Left colon (tissue), 2 donors: ENCODE measurements around the gene ITIH4. TPM values are rescaled to one million over a fixed set of nuclear protein-coding genes. Genes with fewer than 3 reads are reported as not detected.
"Not testable (repeated sequence)": the region's sequence is repeated elsewhere in the genome, so short reads cannot be mapped to it uniquely, and the experiment has no call there.

Experiments
- ATAC-seq: fragments of 200-7000 bp; cut with Tn5 transposase; one replicate; pipeline ENCODE4 v1.9.1; 2020; ENCODE audit warnings: mild to moderate bottlenecking, moderate library complexity
- DNase-seq, 2 donors: peaks; one replicate each; pipeline ENCODE4 v3.0.0-alpha.2; 2020
- intact Hi-C, 2 donors: fragments of 100-400 bp; cut with DNase I in 1 of 2; cut with micrococcal nuclease in 1 of 2; formaldehyde crosslinking; loops; one replicate each; pipeline versions ENCODE4 v1.11.2 to v1.14.0; 2022; cut with DNase I, micrococcal nuclease
- total RNA-seq, 2 donors: library from RNA; stranded (reverse); fragmentation: NEBNext Ultra II Directional; extraction: Animal tissue kit (Norgen Biotek cat#: 25700); gene quantifications; one replicate each; pipeline ENCODE4 v1.2.1, GENCODE V29; 2021
- donor health status: DM: no; HTN: no; CAD: no.
- donor health status: DM: yes; HTN: yes; CAD: no.

Gene ITIH4
- total RNA-seq, 2 donors from 2014 or later, result 2.7 to 5.5 TPM

- peak in 1 of 2 donors; percentile 11 for DNase-seq
- no peak for ATAC-seq
- intact Hi-C loops, result no loop called here
These were observed 52.3 kb downstream of the ITIH4 start for GRCh38 chr3:52777959-52778805.

GRCh38 chr3:52777127-52777958 is 53.1 kb downstream of the ITIH4 start, which contains the start of gene ITIH1:
Gene ITIH1 (plus strand): TSS chr3:52777599. CDS start chr3:52777616, 17 bp downstream.
- no peak for ATAC-seq
- DNase-seq, result peak in 1 of 2 donors; percentile 16
- intact Hi-C loops, result no loop called here

GRCh38 chr3:52776486-52776885 is 54.0 kb downstream of the ITIH4 start:
- DNase-seq, result peak in 1 of 2 donors; percentile 2
- intact Hi-C loops, ATAC-seq: not testable (repeated sequence)

- intact Hi-C loops, result no loop called here
- peak in 1 of 2 donors; percentile 1 for DNase-seq
These were observed 54.6 kb downstream of the ITIH4 start for GRCh38 chr3:52775877-52776276.

GRCh38 chr3:52774901-52775864 is 55.3 kb downstream of the ITIH4 start:
- DNase-seq (peak; percentile 26 to 44), ATAC-seq (peak; percentile 19)
- intact Hi-C loops, result no loop called here

More at GRCh38 chr3:52775877-52776276, 54.6 kb downstream of the ITIH4 start:
- no peak for ATAC-seq

- DNase-seq, result no peak
- ATAC-seq, result no peak
- intact Hi-C loops, result no loop called here
These were observed 56.3 kb downstream of the ITIH4 start for GRCh38 chr3:52774066-52774713.

- intact Hi-C loops, result no loop called here
- ATAC-seq (no peak), DNase-seq (no peak)
These were observed 57.0 kb downstream of the ITIH4 start for GRCh38 chr3:52773361-52774065.

- ATAC-seq (no peak), DNase-seq (no peak)
- intact Hi-C loops, result no loop called here
These were observed 58.8 kb downstream of the ITIH4 start for GRCh38 chr3:52771702-52772101.

- ATAC-seq (peak; percentile 13), DNase-seq (no peak)
- intact Hi-C loops, result no loop called here
These were observed 59.2 kb downstream of the ITIH4 start for GRCh38 chr3:52771334-52771681.

GRCh38 chr3:52770496-52771333 is 59.8 kb downstream of the ITIH4 start, which contains the start of gene NEK4:
Gene NEK4 (minus strand): TSS chr3:52770940. CDS start chr3:52770746, 194 bp downstream.
- DNase-seq, result peak; percentile 92 to 96
- intact Hi-C loops, result no loop called here
- ATAC-seq, result peak; percentile 98

- DNase-seq, result no peak
- peak; percentile 5 for ATAC-seq
- intact Hi-C loops, result no loop called here
These were observed 60.6 kb downstream of the ITIH4 start for GRCh38 chr3:52769786-52770455.

GRCh38 chr3:52763466-52763865 is 67.0 kb downstream of the ITIH4 start:
- DNase-seq (no peak), ATAC-seq (no peak)
- intact Hi-C loops, result no loop called here
